ENCODE results near the gene TET1. TPM values are rescaled to one million over a fixed set of nuclear protein-coding genes. Genes with fewer than 3 reads are reported as not detected.

Gene TET1
- total and polyA plus RNA-seq, 7 donors, result 0.04 to 1.8 (median 0.66) TPM

GRCh38 chr10:68562661-68563570 is 2.8 kb downstream of the TET1 start:
- no peak for ATAC-seq
- 46 to 55% (median 47%) methylated on average over 12 of the region's 12 CpGs for WGBS, 3 donors
- Histone ChIP-seq H3K36me3 (ENCODE audit: insufficient read depth in 1 of 2, low read depth in 1 of 2) (no peaks in the 10 kb centered on the region), H3K9me3 (no peaks in the 10 kb centered on the region), H3K27me3 (ENCODE audit: insufficient read depth in 3 of 3, low read length in 2 of 3) (peaks cover 0 to 24% (median 2%) of the 10 kb centered on the region in 3 donors), H3K4me1 (peaks cover 2% of the 10 kb centered on the region), H3K4me3 (peak overlapping the region; percentile 73), H3K27ac (peak overlapping the region; percentile 30)
- no peak for DNase-seq
- intact Hi-C loops (cut with DNase I), result loop anchor here in 1 of 2 donors (5.0 kb wide), 1 partner anchor 39 kb away; no protein-coding TSS in a partner anchor
- TF ChIP-seq CTCF (IDR thresholded peaks at IDR 0.05), result no peak

GRCh38 chr10:68564712-68565111 is 4.6 kb downstream of the TET1 start:
- peaks cover 2% of the 10 kb centered on the region for H3K4me1 ChIP-seq

DNA sequence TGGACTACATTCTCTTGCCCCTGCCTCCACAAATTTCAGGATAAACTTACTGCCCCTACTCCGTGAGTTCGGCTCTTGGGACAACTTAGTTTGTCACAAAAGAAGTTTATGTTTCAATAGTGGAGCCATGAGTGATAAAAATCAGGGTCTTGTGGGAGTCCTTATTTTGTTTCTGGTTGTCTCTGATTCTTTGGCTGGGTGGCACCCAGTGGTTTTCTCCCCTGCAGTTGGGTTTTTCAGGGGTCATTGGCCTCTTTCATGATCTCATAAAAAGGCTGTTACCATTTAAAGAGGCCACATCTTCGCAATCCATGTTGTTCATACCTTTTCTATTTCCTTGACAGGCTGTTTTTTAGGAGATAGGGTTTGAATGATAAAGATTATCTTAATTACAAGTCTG is 5.5 kb downstream of the TET1 start:
- Histone ChIP-seq H3K36me3 (ENCODE audit: insufficient read depth in 1 of 2, low read depth in 1 of 2) (no peaks in the 10 kb centered on the region), H3K4me1 (peaks cover 2% of the 10 kb centered on the region), H3K4me3 (no peak overlapping the region), H3K9me3 (no peaks in the 10 kb centered on the region), H3K27ac (no peak overlapping the region), H3K27me3 (ENCODE audit: insufficient read depth in 3 of 3, low read length in 2 of 3) (peaks cover 0 to 24% (median 1%) of the 10 kb centered on the region in 3 donors)
- intact Hi-C loops (cut with DNase I), result no loop called here
- WGBS, 3 donors, result 92 to 95% (median 93%) methylated on average over 3 of the region's 3 CpGs
- no peak for ATAC-seq
- TF ChIP-seq CTCF (IDR thresholded peaks at IDR 0.05), result no peak
- DNase-seq, result no peak

More at GRCh38 chr10:68564712-68565111, 4.6 kb downstream of the TET1 start:
- H3K4me3 ChIP-seq, result no peak overlapping the region
- whole genome bisulfite sequencing, 3 donors, result 71 to 72% (median 72%) methylated on average over 4 of the region's 4 CpGs
- ATAC-seq (no peak), DNase-seq (no peak)
- intact Hi-C loops (cut with DNase I), result loop anchor here in 1 of 2 donors (5.0 kb wide), 1 partner anchor 38 kb away; no protein-coding TSS in a partner anchor
- H3K27me3 ChIP-seq (ENCODE audit: insufficient read depth in 3 of 3, low read length in 2 of 3), result peaks cover 0 to 24% (median 2%) of the 10 kb centered on the region in 3 donors
- TF ChIP-seq CTCF (IDR thresholded peaks at IDR 0.05), result no peak
- H3K36me3 ChIP-seq (ENCODE audit: insufficient read depth in 1 of 2, low read depth in 1 of 2), result no peaks in the 10 kb centered on the region
- no peak overlapping the region for H3K27ac ChIP-seq
- no peaks in the 10 kb centered on the region for H3K9me3 ChIP-seq

GRCh38 chr10:68566351-68566750 is 6.2 kb downstream of the TET1 start:
- no peak for TF ChIP-seq CTCF (IDR thresholded peaks at IDR 0.05)
- Histone ChIP-seq H3K27ac (no peak overlapping the region), H3K4me1 (peaks cover 2% of the 10 kb centered on the region), H3K36me3 (ENCODE audit: insufficient read depth in 1 of 2, low read depth in 1 of 2) (no peaks in the 10 kb centered on the region), H3K9me3 (no peaks in the 10 kb centered on the region), H3K27me3 (ENCODE audit: insufficient read depth in 3 of 3, low read length in 2 of 3) (peaks cover 0 to 19% (median 0%) of the 10 kb centered on the region in 3 donors), H3K4me3 (no peak overlapping the region)
- intact Hi-C loops (cut with DNase I), result no loop called here
- no peak for DNase-seq
- WGBS, 3 donors, result 67 to 82% (median 70%) methylated on average over 1 of the region's 1 CpG
- ATAC-seq, result no peak
